Glutamatergic neuron (in vitro differentiated cells): ENCODE results near the gene POTEC. TPM values are rescaled to one million over a fixed set of nuclear protein-coding genes. Genes with fewer than 3 reads are reported as not detected.
"Not testable (repeated sequence)": the region's sequence is repeated elsewhere in the genome, so short reads cannot be mapped to it uniquely, and the experiment has no call there.

Experiments used
- DNase-seq: peaks from one replicate; pipeline ENCODE4 v3.0.0; 2022
- H3K27ac Mint-ChIP-seq: one replicate; pipeline ENCODE4 v1.8.0; 2020; ENCODE audit warnings: mild to moderate bottlenecking, mixed read lengths, inconsistent platforms; ENCODE audit not compliant: unreplicated experiment
- H3K27me3 Mint-ChIP-seq: one replicate; pipeline ENCODE4 v1.8.0; 2020; ENCODE audit warnings: mild to moderate bottlenecking, moderate library complexity, mixed read lengths, inconsistent platforms; ENCODE audit not compliant: unreplicated experiment
- H3K36me3 Mint-ChIP-seq: one replicate; pipeline ENCODE4 v1.8.0; 2020; ENCODE audit warnings: mild to moderate bottlenecking, mixed read lengths, inconsistent platforms; ENCODE audit not compliant: unreplicated experiment
- H3K4me1 Mint-ChIP-seq: one replicate; pipeline ENCODE4 v1.8.0; 2020; ENCODE audit warnings: mild to moderate bottlenecking, low read depth, mixed read lengths, inconsistent platforms; ENCODE audit not compliant: unreplicated experiment
- H3K4me3 Mint-ChIP-seq: one replicate; pipeline ENCODE4 v1.8.0; 2020; ENCODE audit warnings: mild to moderate bottlenecking, mixed read lengths, inconsistent platforms; ENCODE audit not compliant: unreplicated experiment
- H3K9me3 Mint-ChIP-seq: one replicate; pipeline ENCODE4 v1.8.0; 2020; ENCODE audit warnings: mild to moderate bottlenecking, moderate library complexity, mixed read lengths, inconsistent platforms; ENCODE audit not compliant: unreplicated experiment
- CTCF ChIP-seq: fragments of 200-600 bp; sonication (generic); IDR thresholded peaks from one replicate; pipeline ENCODE4 v1.5.0; 2021; ENCODE audit not compliant: partially characterized antibody, unreplicated experiment
- long read RNA-seq: library from polyadenylated mRNA; unstranded; transcript quantifications from one replicate; pipeline ENCODE4 v2.0.0, GENCODE V29; 2020; ENCODE audit not compliant: unreplicated experiment
- total RNA-seq: library from RNA; stranded (reverse); fragmentation: NEBNext Ultra II Directional; extraction: Animal tissue kit (Norgen Biotek cat#: 25700); gene quantifications from one replicate; pipeline ENCODE4 v1.2.1, GENCODE V29; 2021; ENCODE audit not compliant: unreplicated experiment

The POTEC gene
- total RNA-seq: not detected
- long read RNA-seq: 0 reads

GRCh38 chr18:14543446-14543964 lies at the start of gene POTEC:
Gene POTEC (minus strand): TSS chr18:14543600. CDS start chr18:14543146, 454 bp downstream.
- H3K4me1 Mint-ChIP-seq, H3K36me3 Mint-ChIP-seq, H3K27ac Mint-ChIP-seq, H3K9me3 Mint-ChIP-seq, H3K4me3 Mint-ChIP-seq, DNase-seq, H3K27me3 Mint-ChIP-seq: not testable (repeated sequence)

GRCh38 chr18:14577971-14578370 lies 34.6 kb upstream of the POTEC start:
- H3K36me3 Mint-ChIP-seq: no peaks in the 10 kb centered on the region
- H3K27me3 Mint-ChIP-seq: no peaks in the 10 kb centered on the region
- no peak overlapping the region for H3K4me3 Mint-ChIP-seq
- no peak for TF ChIP-seq CTCF
- DNase-seq: no peak
- no peaks in the 10 kb centered on the region for H3K4me1 Mint-ChIP-seq
- H3K27ac Mint-ChIP-seq: no peak overlapping the region
- no peaks in the 10 kb centered on the region for H3K9me3 Mint-ChIP-seq

- not testable (repeated sequence) for DNase-seq, H3K27ac Mint-ChIP-seq, H3K9me3 Mint-ChIP-seq, H3K4me3 Mint-ChIP-seq, H3K27me3 Mint-ChIP-seq, H3K4me1 Mint-ChIP-seq, H3K36me3 Mint-ChIP-seq
Observed at GRCh38 chr18:14559502-14559901, 16.1 kb upstream of the POTEC start.

GRCh38 chr18:14531659-14532058 lies 11.7 kb downstream of the POTEC start:
- H3K4me3 Mint-ChIP-seq, H3K27me3 Mint-ChIP-seq, H3K9me3 Mint-ChIP-seq, H3K27ac Mint-ChIP-seq, H3K4me1 Mint-ChIP-seq, DNase-seq, H3K36me3 Mint-ChIP-seq: not testable (repeated sequence)

GRCh38 chr18:14510707-14511106 lies 32.7 kb downstream of the POTEC start:
- DNase-seq, H3K27me3 Mint-ChIP-seq, H3K36me3 Mint-ChIP-seq, H3K9me3 Mint-ChIP-seq, H3K4me3 Mint-ChIP-seq, H3K27ac Mint-ChIP-seq, H3K4me1 Mint-ChIP-seq: not testable (repeated sequence)

GRCh38 chr18:14503691-14504090 lies 39.7 kb downstream of the POTEC start:
- not testable (repeated sequence) for H3K27ac Mint-ChIP-seq, H3K4me3 Mint-ChIP-seq, H3K27me3 Mint-ChIP-seq, DNase-seq, H3K4me1 Mint-ChIP-seq, H3K36me3 Mint-ChIP-seq, H3K9me3 Mint-ChIP-seq

GRCh38 chr18:14501894-14502293 lies 41.5 kb downstream of the POTEC start:
- not testable (repeated sequence) for H3K27ac Mint-ChIP-seq, H3K9me3 Mint-ChIP-seq, H3K36me3 Mint-ChIP-seq, H3K27me3 Mint-ChIP-seq, H3K4me1 Mint-ChIP-seq, H3K4me3 Mint-ChIP-seq, DNase-seq

GRCh38 chr18:14489256-14490014 lies 54.0 kb downstream of the POTEC start:
- H3K9me3 Mint-ChIP-seq, H3K4me1 Mint-ChIP-seq, H3K27me3 Mint-ChIP-seq, H3K36me3 Mint-ChIP-seq, DNase-seq, H3K4me3 Mint-ChIP-seq, H3K27ac Mint-ChIP-seq: not testable (repeated sequence)

GRCh38 chr18:14488789-14489188 lies 54.6 kb downstream of the POTEC start:
- not testable (repeated sequence) for DNase-seq, H3K36me3 Mint-ChIP-seq, H3K9me3 Mint-ChIP-seq, H3K4me1 Mint-ChIP-seq, H3K27me3 Mint-ChIP-seq, H3K4me3 Mint-ChIP-seq, H3K27ac Mint-ChIP-seq

- not testable (repeated sequence) for H3K4me3 Mint-ChIP-seq, DNase-seq, H3K27me3 Mint-ChIP-seq, H3K36me3 Mint-ChIP-seq, H3K27ac Mint-ChIP-seq, H3K4me1 Mint-ChIP-seq, H3K9me3 Mint-ChIP-seq
Observed at GRCh38 chr18:14486926-14487580, 56.3 kb downstream of the POTEC start.

GRCh38 chr18:14479076-14479475 lies 64.3 kb downstream of the POTEC start:
- not testable (repeated sequence) for DNase-seq, H3K4me3 Mint-ChIP-seq, H3K9me3 Mint-ChIP-seq, H3K4me1 Mint-ChIP-seq, H3K27ac Mint-ChIP-seq, H3K36me3 Mint-ChIP-seq, H3K27me3 Mint-ChIP-seq
